ENCODE data around the gene KRTAP10-12. TPM values are rescaled to one million over a fixed set of nuclear protein-coding genes. Genes with fewer than 3 reads are reported as not detected.

Gene KRTAP10-12
- total and polyA plus RNA-seq, 2 of the 13 experiments (the other 11 are each of a cell fraction or from before 2014, with no cell fraction given) = not detected

DNA sequence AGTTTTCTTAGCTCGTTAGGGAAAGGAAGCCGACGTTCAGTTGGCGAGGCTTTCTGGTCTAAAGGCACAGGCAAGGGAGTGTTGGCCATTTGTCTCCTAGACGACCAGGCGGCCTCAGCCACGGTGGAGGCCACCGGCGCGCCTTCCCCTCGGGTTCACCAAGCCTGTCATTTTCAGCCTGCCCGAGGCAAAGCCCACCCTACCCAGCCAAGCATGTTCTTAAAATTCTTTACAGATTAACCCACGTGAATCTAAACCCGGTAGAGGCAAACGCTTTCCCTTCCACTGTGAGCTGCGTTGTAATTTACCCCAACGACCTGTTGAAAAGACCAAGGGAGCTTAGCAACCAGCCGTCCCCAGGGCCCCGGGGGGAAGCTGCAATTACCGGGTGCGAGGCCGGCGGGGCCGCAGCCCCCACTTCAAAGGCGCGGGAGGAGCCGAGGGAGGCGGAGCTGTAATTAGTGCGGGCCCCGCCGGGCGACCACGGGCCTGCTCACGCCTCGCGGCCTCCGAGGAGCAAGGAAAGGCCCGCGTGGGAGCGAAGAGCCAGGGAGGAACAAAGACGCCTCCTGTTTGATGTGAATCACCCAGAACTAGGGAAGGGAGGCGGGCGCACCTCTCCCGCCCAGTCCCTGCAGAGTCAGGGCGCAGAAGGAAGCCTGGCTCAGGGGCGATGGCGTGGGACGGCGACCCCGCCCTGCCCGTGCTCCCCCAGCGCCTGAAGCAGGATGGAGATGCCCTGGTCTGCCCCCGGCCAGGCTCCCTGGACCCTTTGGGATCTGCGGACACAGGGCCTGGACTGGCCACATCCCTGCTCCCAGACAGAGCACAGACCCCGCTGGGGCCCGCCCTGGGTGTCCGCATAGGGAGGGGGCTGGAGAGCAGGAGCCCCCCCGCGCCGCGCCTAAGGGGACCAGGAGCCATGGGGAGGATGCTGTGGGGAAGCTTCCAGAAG, 26.5 kb downstream of the KRTAP10-12 start:
- ATAC-seq (no peak; the same call in 2 of the 3 replicates), DNase-seq (ENCODE audit: low spot score) (no peak), FAIRE-seq (no peak)
- H3K4me1 ChIP-seq (ENCODE audit: insufficient read depth, low read length) = no peaks in the 10 kb centered on the region
- no peak overlapping the region for H3K9ac ChIP-seq (ENCODE audit: insufficient read depth, low read depth, low read length)
- H3K27me3 ChIP-seq (ENCODE audit: control insufficient read depth in 1 of 2, insufficient read depth in 2 of 2, low read length in 2 of 2) = peaks cover 0 to 17% of the 10 kb centered on the region in 2 experiments; a peak in 1 of 5 replicates
- no peak overlapping the region for H3K27ac ChIP-seq (ENCODE audit: extremely low read length, insufficient read depth, low read length)
- ChIA-PET POLR2A (no interaction called here), CTCF (ENCODE audit: low intra/inter-chr PET ratio, low total read pairs) (no interaction called here)
- no peaks in the 10 kb centered on the region for H3K36me3 ChIP-seq (replicated peaks in 1 of 2; ENCODE audit: control insufficient read depth in 1 of 2, insufficient read depth in 2 of 2, low read length in 2 of 2)
- no peaks in the 10 kb centered on the region for H3K79me2 ChIP-seq (ENCODE audit: insufficient read depth, low read length)
- intact Hi-C loops (cut with micrococcal nuclease; ENCODE audit: unreplicated experiment) (no loop called here), in situ Hi-C loops (cut with HindIII; ENCODE audit: extremely low pct_ligation_motif_present, low pct_unique_long_range_greater_than_20kb) (no loop called here)
- no peaks in the 10 kb centered on the region for H3K9me3 ChIP-seq (ENCODE audit: low read length)
- H3K4me2 ChIP-seq (ENCODE audit: low read depth, low read length) = no peak overlapping the region
- no peak overlapping the region for H3K4me3 ChIP-seq (replicated peaks in 1 of 3; ENCODE audit: insufficient read depth in 1 of 3, low read depth in 2 of 3, low read length in 3 of 3)
- no TSS peak for BruUV-seq (replicated peaks)
- no peaks in the 10 kb centered on the region for H4K20me1 ChIP-seq (ENCODE audit: insufficient read depth, low read length)
- TF ChIP-seq, protein P1, sequence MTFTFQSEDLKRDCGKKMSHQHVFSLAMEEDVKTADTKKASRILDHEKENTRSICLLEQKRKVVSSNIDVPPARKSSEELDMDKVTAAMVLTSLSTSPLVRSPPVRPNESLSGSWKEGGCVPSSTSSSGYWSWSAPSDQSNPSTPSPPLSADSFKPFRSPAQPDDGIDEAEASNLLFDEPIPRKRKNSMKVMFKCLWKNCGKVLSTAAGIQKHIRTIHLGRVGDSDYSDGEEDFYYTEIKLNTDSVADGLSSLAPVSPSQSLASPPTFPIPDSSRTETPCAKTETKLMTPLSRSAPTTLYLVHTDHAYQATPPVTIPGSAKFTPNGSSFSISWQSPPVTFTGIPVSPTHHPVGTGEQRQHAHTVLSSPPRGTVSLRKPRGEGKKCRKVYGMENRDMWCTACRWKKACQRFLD (CRISPR knock-in tag; IDR thresholded peaks at IDR 0.05; ENCODE audit: borderline replicate concordance) = no peak
- TF ChIP-seq POLR2AphosphoS2 (IDR thresholded peaks at IDR 0.05; ENCODE audit: low read depth, low read length) = no peak
- no peak for TF ChIP-seq ZSCAN25 (CRISPR knock-in tag; IDR thresholded peaks at IDR 0.05)
- TF ChIP-seq NKX3-1 (CRISPR knock-in tag; IDR thresholded peaks at IDR 0.05) = no peak
- TF ChIP-seq ZNF720 (CRISPR knock-in tag; IDR thresholded peaks at IDR 0.05) = no peak
- TF ChIP-seq MYNN (CRISPR knock-in tag; IDR thresholded peaks at IDR 0.05; ENCODE audit: low read depth) = no peak
- TF ChIP-seq ZSCAN20 (CRISPR knock-in tag; IDR thresholded peaks at IDR 0.05; ENCODE audit: borderline replicate concordance) = no peak
- TF ChIP-seq SOX13 (IDR thresholded peaks at IDR 0.05) = no peak
- TF ChIP-seq SOX13 (CRISPR knock-in tag; conservative IDR thresholded peaks at IDR 0.05 in 1 of 2, IDR thresholded peaks at IDR 0.05 in 1 of 2) = no peak
- TF ChIP-seq, protein P2, sequence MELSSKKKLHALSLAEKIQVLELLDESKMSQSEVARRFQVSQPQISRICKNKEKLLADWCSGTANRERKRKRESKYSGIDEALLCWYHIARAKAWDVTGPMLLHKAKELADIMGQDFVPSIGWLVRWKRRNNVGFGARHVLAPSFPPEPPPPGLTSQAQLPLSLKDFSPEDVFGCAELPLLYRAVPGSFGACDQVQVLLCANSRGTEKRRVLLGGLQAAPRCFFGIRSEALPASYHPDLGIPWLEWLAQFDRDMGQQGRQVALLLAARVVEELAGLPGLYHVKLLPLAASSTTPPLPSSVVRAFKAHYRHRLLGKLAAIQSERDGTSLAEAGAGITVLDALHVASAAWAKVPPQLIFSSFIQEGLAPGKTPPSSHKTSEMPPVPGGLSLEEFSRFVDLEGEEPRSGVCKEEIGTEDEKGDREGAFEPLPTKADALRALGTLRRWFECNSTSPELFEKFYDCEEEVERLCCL (CRISPR knock-in tag; IDR thresholded peaks at IDR 0.05; ENCODE audit: borderline replicate concordance) = no peak
- TF ChIP-seq MEF2D (CRISPR knock-in tag; IDR thresholded peaks at IDR 0.05) = no peak
- no peak for TF ChIP-seq HMG20B (CRISPR knock-in tag; conservative IDR thresholded peaks at IDR 0.05)
- TF ChIP-seq RNF2 (conservative IDR thresholded peaks at IDR 0.05; ENCODE audit: low read depth) = no peak
- TF ChIP-seq, protein P3, sequence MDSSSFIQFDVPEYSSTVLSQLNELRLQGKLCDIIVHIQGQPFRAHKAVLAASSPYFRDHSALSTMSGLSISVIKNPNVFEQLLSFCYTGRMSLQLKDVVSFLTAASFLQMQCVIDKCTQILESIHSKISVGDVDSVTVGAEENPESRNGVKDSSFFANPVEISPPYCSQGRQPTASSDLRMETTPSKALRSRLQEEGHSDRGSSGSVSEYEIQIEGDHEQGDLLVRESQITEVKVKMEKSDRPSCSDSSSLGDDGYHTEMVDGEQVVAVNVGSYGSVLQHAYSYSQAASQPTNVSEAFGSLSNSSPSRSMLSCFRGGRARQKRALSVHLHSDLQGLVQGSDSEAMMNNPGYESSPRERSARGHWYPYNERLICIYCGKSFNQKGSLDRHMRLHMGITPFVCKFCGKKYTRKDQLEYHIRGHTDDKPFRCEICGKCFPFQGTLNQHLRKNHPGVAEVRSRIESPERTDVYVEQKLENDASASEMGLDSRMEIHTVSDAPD (CRISPR knock-in tag; IDR thresholded peaks at IDR 0.05) = no peak
- TF ChIP-seq, protein P4, sequence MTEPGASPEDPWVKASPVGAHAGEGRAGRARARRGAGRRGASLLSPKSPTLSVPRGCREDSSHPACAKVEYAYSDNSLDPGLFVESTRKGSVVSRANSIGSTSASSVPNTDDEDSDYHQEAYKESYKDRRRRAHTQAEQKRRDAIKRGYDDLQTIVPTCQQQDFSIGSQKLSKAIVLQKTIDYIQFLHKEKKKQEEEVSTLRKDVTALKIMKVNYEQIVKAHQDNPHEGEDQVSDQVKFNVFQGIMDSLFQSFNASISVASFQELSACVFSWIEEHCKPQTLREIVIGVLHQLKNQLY (CRISPR knock-in tag; IDR thresholded peaks at IDR 0.05) = no peak
- TF ChIP-seq, protein P5, sequence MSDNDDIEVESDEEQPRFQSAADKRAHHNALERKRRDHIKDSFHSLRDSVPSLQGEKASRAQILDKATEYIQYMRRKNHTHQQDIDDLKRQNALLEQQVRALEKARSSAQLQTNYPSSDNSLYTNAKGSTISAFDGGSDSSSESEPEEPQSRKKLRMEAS (IDR thresholded peaks at IDR 0.05) = no peak
- no peak for TF ChIP-seq PHF8 (CRISPR knock-in tag; IDR thresholded peaks at IDR 0.05)
- TF ChIP-seq ZNF761 (CRISPR knock-in tag; conservative IDR thresholded peaks at IDR 0.05) = no peak
- no peak overlapping the region for H2AFZ ChIP-seq (ENCODE audit: low read length)
- 62% methylated on average over 46 of the region's 61 CpGs for whole genome bisulfite sequencing (ENCODE audit: low lambda C conversion rate)
